Measurements from ENCODE around the gene STAU1.
"Not testable (repeated sequence)": the region's sequence is repeated elsewhere in the genome, so short reads cannot be mapped to it uniquely, and the experiment has no call there.

Gene STAU1

DNA sequence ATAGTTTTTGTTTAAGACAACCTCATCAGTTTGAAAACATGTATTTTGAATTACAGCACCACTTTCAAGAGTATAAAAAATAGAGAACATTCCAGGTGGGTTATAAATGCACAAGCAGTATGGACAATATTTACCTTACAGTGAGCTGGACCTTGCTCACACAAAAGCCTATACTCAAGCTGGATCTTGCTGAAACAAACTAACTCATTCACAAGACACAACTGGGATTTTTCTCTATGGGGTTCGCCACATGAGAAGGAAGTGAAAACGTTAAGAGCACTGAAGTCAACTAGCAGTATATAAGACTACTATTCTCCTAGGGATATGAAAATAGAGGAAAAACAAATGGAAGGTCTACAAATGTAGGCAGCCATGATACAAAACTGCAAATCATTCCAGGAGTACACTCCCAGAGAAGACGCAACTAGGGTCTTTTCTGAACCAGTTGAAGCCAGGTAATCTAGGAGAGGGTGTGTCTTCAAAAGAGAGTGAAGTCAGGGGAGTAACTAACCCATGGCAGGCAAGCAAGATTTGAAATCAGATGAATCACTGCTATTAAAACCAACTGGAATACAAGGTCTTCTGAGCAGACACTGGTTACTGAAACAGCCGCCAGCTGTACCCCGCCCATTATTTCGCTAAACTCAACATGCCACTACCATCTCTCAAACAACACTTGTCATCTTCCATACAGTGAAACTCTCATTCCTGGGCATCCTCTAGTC lies 26.5 kb downstream of the STAU1 start:
- no peak for DNase-seq

DNA sequence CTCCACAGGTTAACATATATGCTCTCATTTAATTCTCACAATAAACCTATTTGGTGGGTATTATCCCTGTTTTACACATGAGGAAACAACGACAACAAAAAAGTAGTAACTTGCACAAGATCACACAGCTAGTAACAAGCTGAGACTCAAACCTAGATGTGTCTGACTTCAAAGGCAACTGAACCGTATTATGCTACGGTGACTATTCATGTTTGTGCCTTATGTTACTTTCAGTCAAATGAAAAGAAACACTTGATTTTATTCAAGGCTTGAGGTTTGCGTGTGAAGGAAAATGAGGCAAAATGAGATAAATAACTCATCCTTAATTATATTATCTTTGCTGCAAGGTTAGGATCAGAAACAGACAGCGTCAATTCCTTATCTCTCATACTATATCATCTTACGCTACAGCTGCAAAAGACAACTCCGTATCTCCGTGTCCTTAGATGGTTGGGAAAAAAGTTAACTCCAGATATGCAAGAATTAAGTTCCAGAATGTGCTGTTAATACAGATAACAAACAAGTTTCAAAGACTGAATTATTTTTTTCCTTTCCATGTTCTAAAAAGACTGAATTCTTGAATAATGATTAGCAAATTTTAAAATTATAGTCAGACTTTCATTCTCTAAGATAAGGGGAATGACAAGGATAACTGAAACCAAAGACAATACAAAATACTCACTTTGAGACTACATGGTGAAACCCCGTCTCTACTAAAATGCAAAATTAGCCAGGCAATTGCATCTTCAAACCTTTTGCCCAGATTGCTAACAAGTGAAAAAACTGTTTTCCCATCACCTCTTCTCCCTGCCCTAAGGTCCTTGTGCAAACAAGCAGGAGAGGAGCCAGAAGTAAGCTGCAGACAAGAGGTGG lies 27.8 kb downstream of the STAU1 start:
- DNase-seq, result no peak

DNA sequence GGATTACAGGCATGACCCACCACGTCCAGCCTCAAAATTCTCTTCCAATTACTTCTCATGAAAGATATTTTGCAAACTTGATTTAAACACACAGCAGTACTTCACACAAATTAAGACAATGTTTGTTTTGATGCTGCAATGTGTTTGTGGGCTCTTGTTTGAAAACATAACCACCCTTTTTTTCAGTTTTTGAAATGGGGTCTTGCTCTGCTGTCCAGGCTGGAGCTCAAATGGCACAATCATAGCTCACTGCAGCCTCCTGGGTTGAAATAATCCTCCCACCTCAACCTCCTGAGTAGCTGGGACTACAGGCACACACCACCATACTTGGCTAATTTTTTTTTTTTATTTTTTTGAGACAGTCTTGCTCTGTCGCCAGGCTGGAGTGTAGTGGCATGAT lies 31.0 kb downstream of the STAU1 start:
- no peak for DNase-seq

DNA sequence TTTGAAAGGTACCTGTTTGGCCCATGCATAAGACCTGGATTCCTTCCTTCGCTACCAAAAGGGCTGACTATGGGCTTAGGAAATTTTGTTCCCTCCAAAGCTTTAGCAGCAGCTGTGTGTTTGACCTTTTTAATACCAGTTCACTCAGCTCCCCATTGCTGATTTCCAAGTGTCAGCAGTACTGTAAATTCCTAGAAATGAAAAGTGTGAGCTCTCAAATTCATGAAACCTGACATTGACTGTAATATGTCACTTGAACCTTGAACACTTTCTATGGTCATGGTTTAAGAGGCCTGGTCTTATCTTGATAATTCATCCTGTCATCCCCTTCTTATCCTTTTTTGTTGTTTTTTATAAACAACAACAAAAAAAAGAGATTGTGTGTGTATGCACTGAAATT lies 31.7 kb downstream of the STAU1 start:
- DNase-seq, result no peak

DNA sequence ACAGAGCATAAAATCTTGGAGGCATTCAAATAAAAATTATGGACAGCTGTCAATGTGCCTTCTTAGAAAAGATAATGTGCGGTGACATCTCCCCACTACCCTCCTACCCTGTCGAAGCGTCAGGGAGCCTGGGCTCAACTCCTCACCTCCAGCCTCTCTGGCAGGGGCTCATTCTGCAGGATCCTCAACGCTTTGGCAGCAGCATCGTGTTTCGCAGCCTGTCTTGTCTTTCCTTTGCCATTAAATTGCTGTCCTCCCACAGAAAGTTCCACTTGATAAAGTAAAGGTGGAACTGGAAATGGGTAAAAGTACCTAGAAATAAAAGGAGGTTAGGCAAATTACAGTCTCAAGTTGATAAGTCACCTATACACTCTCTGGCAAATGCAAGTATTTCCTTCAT lies 36.7 kb downstream of the STAU1 start:
- no peak for DNase-seq

DNA sequence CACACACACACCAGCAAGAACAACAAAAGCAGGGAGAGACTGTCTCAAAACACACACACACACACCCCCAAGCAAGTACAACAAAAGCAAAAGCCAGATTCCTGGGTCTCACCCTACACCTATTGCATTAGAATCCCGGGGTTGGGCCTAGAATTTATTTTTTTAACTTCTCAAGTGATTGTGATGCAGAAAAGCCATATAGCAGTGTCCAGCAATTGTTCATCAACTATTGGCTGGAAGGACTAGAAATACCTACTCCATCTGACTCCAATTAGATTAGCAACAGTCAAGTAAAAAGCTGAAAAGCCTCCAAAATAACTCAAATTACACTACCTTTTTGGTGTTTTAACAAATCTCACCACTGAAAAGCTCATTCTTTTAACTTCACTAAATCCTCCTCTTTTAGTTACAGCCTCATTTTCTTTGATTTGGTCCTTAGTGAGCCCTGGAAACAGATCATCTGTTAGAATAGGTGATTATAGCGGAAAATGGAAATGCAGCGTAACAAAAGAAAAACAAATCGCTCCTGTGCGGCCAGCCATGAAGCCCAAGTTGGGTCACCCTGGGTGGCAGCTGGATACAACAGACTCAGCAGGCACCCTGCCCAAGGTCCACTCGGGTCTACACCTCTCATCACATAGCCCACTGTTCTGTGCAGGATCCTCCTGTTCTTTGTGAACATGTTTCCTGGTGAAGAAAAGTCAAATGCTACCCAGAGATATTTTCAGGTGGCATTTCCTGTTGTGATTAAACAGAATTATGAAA lies 38.7 kb downstream of the STAU1 start:
- no peak for DNase-seq

DNA sequence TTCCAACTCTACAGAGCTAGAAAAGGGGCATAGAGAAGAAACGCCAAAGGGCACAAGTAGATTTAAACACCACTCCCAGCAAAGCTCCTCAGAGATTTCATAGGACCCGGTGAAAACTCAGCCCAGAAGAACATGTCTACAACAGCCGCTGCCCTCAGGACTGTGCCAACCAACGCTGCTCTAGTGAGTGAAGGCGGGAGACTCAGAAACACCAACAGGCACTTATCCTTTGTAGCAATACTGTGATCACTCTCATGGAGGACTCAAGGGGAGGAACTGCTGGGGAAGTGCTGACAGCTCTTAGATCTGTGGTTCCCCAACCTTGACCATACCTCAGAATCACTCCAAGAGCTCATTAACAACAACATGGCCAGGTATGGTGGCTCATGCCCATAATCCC lies 39.5 kb downstream of the STAU1 start:
- DNase-seq, result no peak

DNA sequence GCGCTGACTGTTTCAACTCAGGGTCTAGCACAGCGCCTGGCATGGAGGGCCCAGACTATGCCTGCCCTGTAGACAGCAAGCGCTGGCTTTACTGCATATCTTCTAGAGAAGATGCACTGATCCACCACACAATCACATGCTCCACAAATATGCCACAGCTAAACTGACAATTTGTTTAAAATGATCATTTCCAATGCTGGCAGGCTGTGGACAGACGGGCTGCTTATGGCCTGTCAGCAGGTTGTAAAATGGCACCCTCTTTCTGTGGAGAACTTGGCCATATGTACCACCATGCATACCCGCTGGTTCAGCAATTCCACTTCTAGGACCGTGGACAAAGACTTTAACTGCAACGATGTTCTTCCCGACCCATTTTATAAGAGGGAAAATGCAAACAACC lies 40.8 kb downstream of the STAU1 start:
- no peak for DNase-seq

DNA sequence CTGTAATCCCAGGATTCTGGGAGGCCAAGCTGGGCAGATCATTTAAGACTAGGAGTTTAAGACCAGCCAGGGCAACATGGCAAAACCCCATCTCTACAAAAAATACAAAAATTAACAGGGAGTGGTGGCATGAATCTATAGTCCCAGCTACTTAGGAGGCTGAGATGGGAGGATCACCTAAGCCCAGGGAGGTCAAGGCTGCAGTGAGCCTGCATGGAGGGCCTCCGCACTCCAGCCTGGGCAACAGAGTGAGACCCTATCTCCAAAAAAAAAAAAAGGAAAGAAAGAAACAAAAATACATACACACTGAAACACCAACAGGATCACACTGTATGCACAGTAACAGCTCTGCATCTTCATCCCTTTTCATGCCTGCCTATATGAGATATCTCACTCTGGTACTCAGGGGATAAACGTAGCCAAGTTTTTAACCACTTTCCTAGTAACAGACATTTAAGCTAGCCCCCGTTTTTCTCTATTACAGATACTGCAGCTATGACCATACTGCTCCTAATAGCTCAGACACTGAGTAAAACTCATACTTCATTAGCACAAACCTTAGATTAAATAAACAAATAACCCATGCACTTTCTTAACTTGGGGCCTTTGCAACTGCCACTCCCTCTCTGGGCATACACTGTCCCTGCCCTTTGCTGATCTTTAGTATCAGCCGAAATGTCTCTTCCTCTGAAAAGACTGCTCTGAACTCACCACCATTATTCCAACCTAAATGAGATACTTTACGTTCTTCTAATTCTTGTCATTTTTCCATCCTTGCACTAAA lies 41.5 kb downstream of the STAU1 start:
- no peak for DNase-seq

DNA sequence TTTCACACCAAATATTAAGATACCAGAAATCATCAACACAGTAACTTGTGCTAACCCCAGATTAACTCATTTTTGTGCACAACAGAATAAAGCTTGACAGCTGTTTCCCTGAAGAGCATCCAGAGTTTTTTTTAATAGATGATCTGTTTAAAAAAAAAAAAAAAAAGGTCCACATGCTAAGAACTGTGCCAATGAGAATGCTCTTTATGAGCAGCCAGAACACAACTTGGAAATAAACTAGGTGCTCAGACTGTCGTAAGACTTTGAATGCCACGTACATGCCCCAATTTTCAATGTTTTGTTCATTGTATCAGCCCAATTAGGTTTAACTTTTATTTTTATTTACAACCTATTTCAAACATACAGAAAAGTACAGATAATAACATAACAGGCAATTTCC lies 47.3 kb downstream of the STAU1 start:
- DNase-seq, result no peak

DNA sequence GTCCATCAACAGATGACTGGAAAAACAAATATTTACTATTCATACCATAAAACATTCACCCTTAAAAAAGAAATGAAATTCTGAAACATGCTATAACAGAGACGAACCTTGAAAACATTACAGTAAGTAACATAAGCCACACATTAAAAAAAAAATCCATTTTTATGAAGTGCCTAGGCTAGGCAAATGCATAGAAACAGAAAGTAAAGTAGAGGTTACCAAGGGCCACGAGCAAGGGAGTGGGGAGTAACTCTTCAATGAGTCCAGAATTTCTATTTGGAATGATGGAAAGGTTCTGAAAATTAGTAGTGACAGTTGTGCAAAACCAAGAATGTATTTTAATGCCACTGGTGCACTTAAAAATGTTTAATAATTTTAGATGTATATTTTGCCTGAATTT lies 47.7 kb downstream of the STAU1 start:
- no peak for DNase-seq

DNA sequence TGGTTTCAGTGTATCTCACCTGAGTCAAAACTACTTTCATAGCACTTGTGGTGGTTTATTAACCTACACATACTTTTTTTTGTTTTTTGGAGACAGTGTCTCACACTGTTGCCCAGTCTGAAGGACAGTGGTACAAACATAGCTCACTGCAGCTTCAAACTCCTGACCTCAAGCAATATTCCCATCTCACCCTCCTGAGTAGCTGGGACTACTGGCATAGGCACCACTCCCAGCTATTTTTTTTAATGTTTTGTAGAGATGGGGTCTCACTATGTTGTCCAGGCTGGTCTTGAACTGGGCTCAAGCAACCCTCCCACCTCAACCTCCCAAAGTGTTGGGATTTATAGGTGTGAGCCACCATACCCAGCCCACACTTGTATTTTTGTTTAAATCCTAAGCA lies 49.7 kb downstream of the STAU1 start:
- no peak for DNase-seq

DNA sequence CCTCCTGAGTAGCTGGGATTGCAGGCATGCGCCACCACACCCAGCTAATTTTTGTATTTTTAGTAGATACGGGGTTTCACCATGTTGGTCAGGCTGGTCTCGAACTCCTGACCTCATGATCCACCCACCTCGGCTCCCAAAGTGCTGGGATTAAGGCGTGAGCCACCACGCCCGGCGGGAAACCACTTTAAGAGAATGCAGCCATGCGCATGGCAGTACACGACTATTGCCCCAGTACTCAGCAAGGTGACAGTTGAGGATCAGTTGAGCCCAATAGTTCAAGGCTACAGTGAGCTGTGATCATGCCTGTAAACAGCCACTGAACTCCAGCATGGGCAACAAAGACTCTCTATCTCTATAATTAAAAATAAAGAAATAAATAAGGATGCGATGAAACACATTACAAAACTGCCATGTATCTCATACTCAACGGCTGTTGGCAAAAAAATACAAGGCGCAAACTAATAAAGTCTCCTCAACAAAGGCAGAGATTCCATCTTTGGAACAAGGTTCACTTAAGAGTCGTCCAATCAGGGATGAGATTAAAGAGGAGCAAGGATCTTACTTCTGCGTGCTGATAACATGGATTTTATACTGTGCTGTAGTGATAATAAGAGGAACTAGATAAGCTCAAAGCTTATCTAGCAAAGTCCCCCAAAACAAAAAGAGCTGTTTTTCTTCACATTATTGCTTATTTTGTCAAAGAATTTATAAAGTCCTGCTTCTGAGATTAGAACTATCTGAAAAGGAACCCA lies 51.1 kb downstream of the STAU1 start:
- no peak for DNase-seq

DNA sequence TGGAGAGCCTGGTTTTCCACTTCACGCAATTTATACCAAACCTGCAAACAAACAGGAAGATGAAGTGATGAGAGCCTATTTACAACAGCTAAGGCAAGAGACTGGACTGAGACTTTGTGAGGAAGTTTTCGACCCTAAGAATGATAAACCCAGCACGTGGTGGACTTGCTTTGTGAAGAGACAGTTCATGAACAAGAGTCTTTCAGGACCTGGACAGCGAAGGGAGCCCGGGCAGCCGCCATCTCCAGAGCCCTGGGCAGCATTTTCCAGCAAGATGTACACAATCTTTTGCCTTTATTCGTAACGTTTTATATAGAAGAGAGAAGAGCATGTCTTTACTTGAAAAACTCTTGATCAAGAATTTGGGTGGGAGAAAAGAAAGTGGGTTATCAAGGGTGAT lies 53.3 kb downstream of the STAU1 start:
- not testable (repeated sequence) for DNase-seq

DNA sequence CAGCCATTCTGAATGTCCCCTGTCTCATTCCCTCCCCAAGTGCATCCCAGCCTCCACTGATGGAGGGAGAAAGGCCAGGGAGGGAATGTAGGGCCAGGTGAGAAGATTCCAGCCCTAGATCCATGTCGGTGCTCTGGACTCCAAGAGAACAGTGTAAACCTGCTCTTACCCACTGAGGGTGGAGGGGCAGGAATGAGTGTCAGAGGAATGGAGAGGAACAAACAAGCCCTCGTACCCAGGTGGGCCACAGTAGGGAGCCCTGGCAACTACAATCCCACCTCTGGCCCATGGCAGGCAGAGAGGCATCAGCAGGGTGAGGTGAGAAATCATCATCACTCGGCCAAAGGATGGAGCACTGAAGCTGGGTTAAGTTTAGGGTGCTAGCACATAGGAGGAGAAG lies 54.6 kb downstream of the STAU1 start:
- DNase-seq, result no peak

DNA sequence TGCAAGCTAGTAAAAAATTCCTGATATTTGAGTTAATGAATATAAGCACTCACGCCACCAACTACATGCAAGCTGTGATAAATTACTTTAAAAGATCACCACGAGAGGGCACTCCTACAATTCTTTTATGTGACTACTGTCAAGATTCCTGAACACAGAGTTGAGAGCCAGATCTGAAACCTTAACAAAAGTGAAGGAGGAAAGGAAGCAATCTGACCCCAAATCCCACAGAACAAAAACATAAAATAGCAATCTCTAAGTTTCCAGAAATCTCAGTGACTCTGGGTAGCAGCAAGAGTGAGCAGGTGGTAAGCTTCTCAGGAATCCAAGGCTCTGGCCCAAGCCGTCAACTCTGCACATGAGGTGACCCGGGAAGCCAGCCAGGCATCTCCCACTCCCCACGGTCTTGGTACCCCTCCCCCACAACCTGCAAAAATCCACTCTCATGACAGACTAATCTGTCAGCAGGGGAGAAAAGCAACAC lies 55.1 kb downstream of the STAU1 start:
- no peak for DNase-seq

DNA sequence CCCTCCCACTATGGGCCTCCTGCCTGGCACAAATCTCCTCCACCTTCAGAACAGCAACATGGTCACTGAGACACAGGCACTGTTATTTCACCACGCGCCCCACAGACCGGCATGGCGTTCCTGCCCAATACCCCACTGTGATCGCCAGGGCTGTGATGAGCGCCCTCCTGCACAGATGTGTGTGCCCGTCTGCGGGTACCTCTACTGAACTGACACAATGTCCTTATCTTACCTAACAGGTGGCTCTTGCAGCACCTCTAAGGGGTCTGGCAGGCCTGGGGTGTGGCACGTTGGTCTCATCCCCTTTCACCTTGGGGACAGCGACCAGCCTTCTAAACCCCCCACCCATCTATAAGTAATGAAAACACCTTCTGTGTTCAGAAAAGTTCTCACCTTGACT lies 64.2 kb downstream of the STAU1 start:
- DNase-seq, result no peak

DNA sequence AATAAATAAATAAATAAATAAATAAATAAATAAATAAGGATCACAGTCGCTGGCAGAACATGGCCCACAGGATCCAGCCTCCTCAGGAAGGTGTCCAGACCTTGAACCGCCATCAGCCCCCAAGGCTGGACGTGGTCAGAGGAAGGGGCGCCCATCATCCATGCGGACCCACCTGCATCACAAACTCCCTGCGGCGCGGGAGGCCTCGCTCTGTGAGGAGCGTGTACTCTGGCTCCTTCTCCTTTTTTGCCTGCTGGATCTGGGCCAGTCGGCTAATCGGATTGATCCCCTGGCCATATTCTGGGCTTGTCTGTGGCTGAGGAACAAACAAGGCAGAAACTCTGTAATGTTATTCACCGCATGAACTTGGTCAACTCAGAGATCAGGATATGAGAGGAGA lies 65.2 kb downstream of the STAU1 start:
- no peak for DNase-seq

DNA sequence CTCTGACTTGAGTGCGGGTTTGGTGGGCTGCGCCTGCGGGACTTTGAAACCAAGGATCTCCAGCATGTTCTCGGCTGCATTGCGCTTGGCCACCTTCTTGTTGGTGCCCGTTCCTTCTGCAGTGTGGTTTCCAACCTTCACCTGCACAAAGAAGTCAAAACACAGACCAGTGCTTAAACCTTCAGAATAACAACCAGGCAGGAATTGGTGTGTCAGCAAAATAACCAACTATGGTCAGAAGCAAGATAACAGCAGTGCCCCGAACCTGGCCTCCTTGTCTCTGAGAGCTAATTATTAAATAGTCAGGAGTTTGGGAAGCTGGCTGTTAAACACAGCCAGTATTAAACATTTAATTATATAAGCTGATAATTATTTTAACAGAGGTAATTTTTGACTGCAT lies 68.1 kb downstream of the STAU1 start:
- no peak for DNase-seq

DNA sequence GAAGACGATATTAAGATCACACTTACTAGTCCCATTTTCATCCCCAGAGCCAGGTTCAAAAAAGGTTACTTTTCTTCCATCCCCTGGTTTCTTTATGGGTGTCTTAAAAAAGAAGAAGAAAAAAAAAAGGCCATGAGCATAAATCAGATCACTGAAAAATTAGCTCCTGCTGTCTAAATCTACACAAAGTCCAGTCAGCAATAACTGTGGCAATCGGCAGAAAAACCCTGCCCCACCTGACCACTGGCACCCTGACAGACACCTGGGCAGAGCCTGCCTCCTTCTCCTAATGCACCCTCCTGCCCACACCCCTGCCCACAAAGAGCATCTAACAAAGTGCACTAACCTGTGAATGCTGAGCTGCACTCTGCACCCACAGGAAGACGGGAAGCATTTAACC lies 69.8 kb downstream of the STAU1 start:
- no peak for DNase-seq

DNA sequence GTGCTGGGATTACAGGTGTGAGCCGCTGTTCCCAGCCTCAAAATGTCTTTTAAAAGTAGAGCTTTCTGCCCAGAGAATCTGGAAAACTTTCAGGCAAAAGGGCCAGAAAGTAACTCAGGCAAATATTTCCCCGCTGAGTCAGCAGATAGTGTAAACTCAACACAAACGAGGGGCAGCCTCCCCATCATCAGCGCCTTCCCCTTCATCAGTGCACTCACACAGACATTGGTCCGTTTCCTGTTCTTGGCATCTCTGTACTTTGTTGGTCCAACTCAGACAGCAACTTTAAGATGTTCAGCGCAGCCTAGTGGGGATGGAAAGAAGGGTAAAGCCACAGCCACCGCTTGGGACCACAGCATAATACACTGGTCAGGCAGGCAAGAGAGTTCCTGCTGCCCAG lies 72.6 kb downstream of the STAU1 start:
- no peak for DNase-seq
